NK-92 (cell line): Measurements from ENCODE around the gene RSRC1.
"Not testable (repeated sequence)": the region's sequence is repeated elsewhere in the genome, so short reads cannot be mapped to it uniquely, and the experiment has no call there.

Source experiments
- DNase-seq: peaks from one replicate; lab custom pipeline; 2025; ENCODE audit not compliant: unreplicated experiment; lab: John Stamatoyannopoulos, UW

Gene RSRC1

DNA sequence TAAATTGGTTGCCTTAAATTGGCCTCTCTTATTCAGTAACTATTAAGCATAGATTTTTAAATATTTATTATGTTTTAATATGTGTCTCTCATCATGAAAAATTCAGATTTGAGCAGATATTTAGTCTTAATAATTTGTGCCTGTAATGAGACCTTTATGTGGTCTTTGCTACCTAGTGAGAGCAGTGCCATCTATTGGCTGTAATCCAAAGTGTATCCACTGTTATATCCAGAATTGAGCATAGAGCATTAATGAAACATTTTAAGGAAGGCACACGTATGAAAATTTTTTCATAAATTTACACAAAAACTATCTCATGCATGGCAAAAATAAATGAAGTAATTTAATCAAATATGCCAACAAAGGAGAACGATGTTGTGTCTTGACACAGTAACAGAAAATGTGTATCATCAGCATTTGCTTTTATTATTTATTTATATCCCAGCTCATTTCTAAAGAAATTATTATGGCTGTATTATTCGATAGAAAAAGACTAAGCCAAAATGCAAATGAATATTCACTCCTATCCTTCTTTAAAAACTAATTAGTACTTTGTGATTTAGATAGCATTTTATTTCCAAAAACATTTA lies 203.5 kb downstream of the RSRC1 start:
- DNase-seq = no peak

DNA sequence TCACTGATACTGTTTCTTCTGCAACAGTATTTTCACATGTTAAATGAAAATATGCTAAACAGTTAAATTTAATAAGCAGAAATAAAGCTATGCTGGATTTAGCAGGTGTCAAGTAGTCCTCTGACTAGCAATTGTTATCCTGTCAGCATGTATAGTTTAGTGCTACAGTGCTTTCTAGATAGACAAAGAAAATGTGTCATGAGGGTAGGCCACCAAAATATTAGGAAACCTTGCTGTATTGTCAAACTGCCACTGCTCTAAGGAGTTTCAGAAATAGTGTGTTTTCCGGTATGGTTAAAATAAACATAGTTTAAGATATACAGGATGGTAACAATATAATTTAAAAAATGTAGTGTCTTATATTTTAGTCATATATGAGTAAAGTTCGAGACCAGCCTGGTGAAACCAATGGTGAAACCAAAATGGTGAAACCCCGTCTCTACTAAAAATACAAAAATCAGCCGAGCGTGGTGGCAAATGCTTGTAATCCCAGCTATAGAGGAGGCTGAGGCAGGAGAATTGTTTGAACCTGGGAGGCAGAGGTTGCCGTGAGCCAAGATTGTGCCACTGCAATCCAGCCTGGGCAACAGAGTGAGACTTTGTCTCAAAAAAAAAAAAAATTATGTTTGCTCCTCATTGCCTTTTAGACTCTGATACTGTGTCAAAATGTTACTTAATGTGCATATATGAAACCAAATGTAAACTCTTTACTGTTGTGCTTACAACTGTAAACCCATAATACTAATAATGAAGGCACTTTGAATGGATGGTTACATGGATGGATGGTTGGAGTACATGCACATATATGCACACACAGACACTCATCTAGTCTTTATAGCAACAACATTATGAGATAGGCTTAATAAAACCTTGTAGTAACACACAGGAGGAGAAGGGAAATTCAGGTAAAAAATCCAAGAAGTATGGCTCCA lies 204.8 kb downstream of the RSRC1 start:
- no peak for DNase-seq

DNA sequence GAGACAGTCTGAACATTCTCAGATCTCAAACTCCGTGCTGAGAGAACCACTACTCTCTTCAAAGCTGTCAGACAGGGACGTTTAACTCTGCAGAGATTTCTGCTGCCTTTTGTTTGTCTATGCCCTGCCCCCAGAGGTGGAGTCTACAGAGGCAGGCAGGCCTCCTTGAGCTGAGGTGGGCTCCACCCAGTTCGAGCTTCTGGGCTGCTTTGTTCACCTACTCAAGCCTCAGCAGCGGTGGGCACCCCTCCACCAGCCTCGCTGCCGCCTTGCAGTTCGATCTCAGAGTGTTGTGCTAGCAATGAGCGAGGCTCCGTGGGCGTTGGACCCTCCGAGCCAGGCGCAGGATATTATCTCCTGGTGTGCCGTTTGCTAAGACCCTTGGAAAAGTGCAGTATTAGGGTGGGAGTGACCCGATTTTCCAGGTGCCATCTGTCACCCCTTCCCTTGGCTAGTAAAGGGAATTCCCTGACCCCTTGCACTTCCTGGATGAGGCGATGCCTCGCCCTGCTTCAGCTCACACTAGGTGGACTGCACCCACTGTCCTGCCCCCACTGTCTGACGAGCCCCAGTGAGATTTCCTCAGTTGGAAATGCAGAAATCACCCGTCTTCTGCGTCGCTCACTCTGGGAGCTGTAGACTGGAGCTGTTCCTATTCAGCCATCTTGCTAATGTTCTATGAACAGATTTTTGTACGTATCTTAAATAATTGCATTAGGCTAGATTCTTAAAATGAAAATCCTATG lies 220.0 kb downstream of the RSRC1 start:
- DNase-seq = not testable (repeated sequence)

DNA sequence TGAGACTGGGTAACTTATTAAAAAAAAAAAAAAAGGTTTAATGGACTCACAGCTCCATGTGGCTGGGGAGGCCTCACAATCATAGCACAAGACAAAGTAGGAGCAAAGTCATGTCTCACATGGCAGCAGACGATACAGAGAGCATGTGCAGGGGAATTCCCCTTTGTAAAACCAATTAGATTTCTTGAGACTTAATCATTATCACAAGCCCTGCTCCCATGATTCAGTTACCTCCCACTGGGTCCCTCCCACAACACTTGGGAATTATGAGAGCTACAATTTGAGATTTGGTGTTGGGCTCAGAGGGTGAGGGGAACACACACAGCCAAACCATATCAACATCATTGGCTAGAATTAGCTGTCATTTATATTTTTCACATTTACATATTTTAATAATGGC lies 221.0 kb downstream of the RSRC1 start:
- DNase-seq = no peak

DNA sequence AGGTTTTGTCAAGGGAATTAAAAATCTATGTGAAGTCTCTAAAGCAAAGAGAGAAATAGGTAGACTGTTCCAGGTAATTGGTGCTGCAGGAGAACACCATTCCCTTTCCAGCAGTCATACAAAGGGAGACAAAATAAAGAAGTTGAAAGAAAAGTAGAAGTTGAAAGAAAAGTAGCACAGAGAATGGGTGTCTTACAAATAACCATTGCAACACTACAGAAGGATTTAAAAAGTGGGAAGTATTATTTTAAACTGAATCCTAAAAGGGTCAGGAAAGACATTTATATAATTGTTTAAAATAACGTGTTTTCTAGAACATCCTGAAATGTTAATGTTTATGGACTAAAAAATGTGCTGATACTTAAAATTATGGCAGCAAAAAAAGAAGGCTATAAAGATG lies 223.8 kb downstream of the RSRC1 start:
- no peak for DNase-seq

DNA sequence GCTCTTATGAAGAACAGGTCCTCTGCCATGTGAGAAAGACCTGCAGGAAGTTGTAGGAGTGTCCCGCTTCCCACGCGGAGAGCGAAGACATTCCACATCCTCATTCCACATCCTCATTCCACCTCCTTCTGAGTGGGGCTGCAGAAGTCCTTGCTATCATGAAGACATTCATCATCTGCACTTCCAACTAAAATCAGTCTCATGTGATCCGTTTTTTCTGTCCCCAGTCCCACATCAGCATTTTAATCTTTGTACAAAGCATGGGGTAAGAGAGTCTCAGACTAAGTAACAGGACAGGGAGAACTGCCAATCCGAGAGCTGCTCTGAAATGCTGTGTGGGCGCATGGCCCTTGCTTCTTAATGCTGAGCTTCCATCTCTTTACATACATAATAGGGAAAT lies 227.2 kb downstream of the RSRC1 start:
- DNase-seq = no peak

DNA sequence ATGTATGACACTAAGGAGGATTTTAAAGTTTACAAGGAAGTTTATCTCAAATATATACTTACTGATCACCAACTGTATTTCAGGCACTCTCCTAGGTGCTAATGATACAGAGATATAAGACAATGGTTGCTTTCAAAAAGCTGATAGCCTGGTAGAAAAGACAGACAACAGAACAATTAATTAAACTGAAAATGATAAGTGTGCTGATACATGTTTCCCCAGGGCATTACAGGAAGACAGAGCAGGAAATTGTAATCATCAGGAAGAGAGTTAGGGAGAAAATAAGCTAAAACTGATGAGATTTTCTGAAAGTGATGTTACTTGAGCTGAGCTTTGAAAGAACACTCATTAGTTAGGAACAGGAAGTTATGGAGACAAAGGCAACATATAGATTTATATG lies 229.7 kb downstream of the RSRC1 start:
- DNase-seq = no peak

DNA sequence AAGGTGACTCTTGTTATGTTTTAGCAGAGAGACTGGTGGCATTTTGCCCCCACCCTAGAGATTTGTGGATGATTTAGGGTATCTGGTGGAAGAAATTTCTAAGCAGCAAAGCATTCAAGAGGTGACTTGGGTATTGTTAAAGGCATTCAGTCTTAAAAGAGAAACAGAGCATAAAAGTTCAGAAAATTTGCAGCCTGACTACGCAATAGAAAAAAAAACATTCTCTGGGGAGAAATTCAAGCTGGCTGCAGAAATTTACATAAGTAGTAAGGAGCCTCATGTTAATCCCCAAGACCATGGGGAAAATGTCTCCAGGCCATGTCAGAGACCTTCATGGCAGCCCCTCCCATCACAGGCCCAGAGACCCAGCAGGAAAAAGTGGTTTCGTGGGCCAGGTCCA lies 231.1 kb downstream of the RSRC1 start:
- DNase-seq = not testable (repeated sequence)

DNA sequence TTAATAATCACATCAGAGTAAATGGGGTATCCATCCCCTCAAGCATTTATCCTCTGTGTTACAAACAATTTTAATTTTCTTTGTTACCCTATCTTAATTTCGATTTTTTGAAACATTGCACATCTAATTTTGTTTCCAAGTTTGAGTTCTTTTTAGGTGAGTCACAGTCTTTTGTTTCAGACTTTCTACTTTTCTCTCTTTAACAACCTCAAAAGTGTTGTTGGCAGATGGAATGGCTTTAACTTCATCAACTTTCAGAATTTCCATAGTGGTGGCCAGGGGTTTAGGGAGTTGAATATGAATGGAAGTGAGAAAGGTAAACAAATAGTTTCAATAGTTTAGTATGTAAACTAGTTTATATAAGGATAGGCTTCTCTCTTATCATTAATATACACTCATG lies 238.1 kb downstream of the RSRC1 start:
- DNase-seq = no peak

DNA sequence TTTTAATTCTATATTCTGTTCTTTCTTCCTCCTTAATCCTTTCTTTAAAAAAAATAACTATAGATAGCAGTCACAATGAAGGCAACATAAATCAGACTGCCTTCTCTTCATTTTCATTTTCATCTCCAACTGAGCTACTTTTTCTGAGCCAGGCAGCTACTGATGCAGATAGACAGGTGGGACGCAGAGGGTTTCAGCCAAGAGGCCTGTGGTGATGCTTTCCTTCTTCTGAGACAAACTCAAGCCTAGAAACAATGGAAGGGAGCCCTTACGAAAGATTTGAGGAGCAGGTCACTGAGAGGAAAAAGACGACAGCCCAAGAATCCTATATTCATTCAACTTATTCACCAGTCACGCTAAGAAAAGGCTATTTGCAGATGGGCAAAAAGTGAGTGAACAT lies 241.1 kb downstream of the RSRC1 start:
- no peak for DNase-seq

DNA sequence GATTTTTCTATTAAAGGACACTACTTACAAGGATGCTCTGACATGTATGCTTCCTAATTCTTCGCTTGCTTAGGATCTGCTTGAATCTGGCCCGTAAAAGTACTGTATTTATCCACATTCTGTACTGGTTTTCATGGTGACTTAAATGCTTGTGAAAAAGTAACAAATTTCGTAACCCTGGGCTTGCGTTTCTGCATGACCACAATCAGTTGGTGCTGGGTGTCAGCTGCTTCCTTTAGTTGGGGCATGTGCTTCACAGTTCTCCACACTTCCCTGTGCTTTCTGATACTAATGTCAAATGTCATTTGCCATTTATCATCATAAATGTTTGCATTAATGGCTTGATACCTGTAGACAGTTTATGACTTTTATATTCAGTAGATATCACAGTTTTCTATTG lies 242.7 kb downstream of the RSRC1 start:
- no peak for DNase-seq

DNA sequence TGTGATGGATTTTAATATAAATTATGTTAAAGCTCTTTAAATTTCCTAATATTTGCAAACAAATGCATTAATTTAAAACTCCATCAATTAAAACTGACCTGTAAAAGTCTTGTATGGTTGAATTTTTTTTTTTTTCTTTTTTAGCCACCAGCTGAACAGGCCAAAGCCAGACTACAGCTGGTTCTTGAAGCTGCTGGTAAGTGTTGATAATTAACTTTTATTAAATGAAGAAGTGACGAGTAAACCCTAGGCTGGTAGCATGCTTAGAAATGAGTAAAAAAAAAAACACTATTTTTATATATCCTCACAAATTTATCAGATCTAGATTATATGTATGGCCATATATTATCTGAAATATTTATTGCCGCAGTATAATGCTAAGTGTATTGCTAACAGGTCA lies 244.8 kb downstream of the RSRC1 start:
- no peak for DNase-seq

DNA sequence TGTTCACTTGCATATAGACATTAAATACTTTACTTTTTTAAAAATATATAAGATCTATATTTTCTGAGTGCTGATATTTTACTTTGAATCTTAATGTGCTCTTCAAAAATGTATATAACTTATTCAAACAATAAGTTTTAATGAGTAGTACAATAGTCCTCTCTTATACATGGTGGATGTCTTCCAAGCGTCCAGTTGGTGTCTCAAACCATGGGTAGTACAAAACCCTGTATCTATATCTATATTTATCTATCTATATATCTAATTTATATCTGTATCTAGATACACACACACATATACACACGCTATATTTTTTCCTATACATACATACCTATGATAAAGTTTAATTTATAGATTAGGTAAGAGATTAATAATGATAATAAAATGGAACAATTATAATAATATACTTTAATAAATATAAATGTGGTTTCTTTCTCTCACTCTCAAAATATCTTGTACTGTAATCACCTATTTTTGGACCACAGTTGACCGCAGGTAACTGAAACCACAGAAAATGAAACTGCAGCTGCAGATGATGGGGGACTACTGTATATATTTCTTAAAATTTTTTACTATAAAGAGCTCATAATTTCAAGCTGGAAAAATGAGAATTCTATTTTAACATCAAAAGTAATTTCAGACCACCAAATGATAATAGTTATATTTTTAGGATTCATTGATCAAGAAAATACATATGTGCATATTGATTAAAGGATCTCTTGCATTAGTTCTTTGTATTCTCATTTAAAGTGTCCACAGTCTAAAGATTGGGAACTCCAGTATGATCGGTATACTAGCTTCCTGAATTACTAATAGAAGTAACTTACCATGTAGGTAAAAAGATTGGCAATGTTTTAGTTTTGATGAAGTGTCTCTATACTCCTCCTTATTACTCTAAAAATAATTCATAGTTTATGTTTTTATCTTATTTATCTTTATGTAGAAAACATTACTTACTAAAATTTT lies 246.0 kb downstream of the RSRC1 start:
- DNase-seq = no peak

DNA sequence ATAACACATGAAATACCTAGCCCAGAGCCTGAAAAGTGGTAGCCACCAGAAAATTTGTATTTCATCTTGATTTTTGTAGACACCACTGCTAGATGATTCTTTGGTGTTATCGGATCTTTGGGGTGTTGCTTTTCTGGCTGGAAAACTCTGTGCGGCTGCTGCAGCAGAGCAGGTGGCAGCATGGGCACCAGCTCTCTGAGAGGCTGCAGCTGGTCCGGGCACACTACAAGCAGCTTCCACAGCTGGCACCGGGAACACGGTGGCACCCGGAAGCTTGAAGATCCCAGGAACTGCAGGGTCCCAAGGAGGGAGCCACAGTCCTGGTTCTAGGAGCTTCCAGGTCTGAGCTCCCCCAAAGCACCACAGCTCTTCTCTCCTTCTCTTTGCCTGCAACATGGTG lies 249.4 kb downstream of the RSRC1 start:
- DNase-seq = no peak

DNA sequence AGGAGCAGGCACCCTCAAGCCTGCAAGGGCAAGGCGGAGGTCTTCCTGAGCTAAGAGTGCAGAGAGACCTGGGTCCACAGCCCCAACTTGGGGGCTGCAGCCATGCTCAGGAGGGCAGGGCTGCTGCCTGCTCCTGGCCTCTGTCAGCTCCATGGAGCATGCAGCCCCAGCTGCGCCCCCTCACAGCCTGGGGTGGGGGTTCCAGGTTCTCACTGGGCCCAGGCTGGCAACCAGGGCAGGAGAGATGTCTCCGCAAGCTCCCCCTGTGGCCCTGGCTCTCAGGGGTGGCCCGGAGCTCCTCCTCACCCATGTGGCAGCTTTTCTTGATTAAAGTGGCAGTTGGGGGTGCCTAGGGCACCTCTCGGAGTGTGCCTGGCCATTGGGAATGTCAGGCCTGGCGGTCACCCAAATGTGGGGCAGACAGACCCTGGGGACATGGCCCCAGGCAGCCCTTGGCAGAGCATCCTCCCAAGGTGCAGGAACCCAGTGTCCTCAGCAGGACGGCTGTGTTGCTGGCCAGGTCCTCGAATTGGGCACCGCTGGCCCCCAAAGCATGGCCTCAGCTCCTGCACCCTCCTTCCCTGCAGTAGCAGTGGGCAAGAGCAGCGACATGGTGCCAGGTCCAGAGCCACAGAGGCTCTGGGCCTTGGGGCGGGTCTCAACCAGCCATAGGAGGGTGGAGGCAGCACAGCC lies 251.0 kb downstream of the RSRC1 start:
- DNase-seq = no peak

DNA sequence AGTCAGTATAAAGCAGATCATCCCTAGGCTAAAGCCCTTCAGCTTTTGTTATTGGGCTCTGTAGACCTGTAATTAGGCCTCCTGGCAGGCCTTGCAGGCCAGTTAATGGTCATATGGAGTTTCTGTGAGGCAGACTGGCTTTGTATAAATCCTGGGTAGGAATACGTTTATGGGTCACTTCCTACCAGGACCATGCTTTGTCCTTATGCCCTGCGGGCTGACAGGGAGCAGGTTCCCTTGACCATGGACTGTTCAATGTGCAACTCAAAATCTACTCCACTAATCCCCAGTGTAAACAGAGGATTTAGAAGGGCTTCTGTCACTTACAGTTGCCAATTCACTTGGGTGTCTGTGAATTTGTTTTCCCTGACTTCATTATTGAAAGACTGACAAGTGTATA lies 258.4 kb downstream of the RSRC1 start:
- DNase-seq = no peak

DNA sequence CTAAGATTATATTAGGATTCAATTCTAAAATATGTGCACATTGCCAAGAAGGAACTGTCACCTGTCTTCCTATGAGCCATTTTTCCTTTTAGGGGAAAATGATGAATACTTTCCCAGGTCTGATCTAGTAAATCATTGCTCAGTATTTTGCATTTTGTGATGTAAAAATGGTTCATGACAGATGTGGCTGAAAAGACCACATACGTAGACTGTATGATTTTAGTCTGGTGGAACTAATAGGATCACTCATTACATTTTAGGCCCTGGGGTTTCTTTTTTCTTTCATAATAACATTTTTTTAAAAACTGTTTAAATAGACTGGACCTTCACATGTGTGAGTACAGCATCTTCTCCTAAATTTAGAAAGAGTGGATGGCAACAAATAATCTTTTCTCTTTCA lies 259.4 kb downstream of the RSRC1 start:
- DNase-seq = no peak

DNA sequence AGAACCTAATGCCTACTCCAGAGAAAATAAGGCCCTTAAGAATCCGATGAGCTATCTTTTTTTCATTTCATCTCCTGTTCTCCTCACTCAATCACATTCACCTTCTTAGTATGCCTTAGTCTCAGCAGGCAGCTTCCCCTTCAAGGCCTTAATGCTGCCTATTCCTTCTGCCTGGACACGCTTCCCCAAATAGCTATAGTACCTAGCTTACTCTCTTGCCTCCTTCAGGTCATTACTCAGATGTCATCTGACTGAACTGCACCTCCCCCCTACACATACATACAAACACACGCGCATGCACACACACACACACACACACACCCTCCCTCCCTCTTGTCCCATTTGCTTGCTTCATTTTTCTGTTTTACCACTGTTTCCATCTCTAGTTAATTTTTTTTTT lies 269.6 kb downstream of the RSRC1 start:
- no peak for DNase-seq

DNA sequence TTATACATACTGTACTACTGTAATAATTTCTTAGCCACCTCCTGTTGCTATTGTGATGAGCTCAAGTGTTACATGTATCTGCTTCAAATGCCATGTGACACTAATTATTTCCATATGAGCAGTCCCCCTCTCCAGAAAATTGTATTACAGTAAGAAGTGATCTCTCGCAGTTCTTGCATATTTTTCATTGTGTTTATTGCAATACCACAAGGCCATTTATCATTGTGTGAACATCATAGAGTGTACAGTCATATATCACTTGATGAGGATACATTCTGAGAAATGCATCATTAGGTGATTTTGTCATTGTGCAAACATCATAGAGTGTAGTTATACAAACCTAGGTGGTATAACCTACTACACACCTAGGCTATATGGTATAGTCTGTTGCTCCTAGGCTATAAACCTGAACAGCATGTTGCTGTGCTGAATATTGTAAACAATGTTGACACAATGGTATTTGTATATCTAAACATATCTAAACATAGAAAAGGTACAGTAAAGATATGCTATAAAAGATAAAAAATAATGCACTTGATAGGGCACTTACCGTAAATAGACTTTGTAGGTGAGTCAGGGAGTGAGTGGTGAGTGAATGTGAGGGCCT lies 271.5 kb downstream of the RSRC1 start:
- DNase-seq = no peak

DNA sequence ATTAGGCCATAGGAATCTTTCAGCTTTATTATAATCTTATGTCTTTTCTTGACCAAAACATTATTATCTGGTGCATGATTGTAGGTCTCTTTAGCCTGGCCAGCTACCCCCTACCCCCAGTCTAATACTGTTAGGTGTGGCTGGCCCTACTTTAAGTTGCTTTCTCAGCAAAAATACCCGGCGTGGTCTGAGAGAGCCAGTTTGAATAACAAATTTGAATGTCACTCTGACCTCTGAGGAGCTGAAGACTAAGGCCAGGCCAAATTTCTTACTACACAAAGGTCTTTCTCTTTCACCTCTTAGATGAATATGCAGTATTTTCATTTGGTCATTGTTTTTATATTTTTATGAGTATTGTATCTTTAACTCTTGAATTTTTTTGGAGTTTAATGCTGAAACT lies 272.6 kb downstream of the RSRC1 start:
- DNase-seq = no peak
